H9 (cell line): Measurements from ENCODE around the gene TSR2. TPM values are rescaled to one million over a fixed set of nuclear protein-coding genes. Genes with fewer than 3 reads are reported as not detected.

Experiments used
- DNase-seq: peaks from one replicate; pipeline ENCODE4 v3.0.0-alpha.2; 2017
- H2AFZ ChIP-seq: one replicate; pipeline ENCODE4 v1.6.1; 2013; ENCODE audit warnings: mild to moderate bottlenecking, low read length, control low read depth, moderate library complexity
- H2AK5ac ChIP-seq: 2 replicates; pipeline ENCODE4 v1.6.1; 2013; ENCODE audit warnings: low read length, control low read depth, mixed read lengths; ENCODE audit not compliant: insufficient read length
- H2BK120ac ChIP-seq: one replicate; pipeline ENCODE4 v1.6.1; 2013; ENCODE audit warnings: low read depth, mild to moderate bottlenecking, low read length, control low read depth, inconsistent platforms; ENCODE audit not compliant: poor library complexity, severe bottlenecking
- H2BK12ac ChIP-seq: 2 replicates; pipeline ENCODE4 v1.6.1; 2013; ENCODE audit warnings: low read length, control low read depth, mixed read lengths, low read depth; ENCODE audit not compliant: insufficient read length
- H2BK15ac ChIP-seq: 2 replicates; pipeline ENCODE4 v1.6.1; 2013; ENCODE audit warnings: low read depth, low read length, control low read depth
- H2BK20ac ChIP-seq: one replicate; pipeline ENCODE4 v1.6.1; 2013; ENCODE audit warnings: low read depth, mild to moderate bottlenecking, low read length, control low read depth, inconsistent platforms; ENCODE audit not compliant: poor library complexity, severe bottlenecking
- H2BK5ac ChIP-seq: 2 replicates; pipeline ENCODE4 v1.6.1; 2013; ENCODE audit warnings: low read length, control low read depth, mixed read lengths; ENCODE audit not compliant: insufficient read length
- H3K14ac ChIP-seq: 2 replicates; pipeline ENCODE4 v1.6.1; 2013; ENCODE audit warnings: low read length, control low read depth; ENCODE audit not compliant: insufficient read depth
- H3K18ac ChIP-seq: 2 replicates; pipeline ENCODE4 v1.6.1; 2013; ENCODE audit warnings: low read depth, mild to moderate bottlenecking, mixed read lengths, low read length, control low read depth; ENCODE audit not compliant: insufficient read length
- H3K23ac ChIP-seq: 2 replicates; pipeline ENCODE4 v1.6.1; 2013; ENCODE audit warnings: low read length, control low read depth, mixed read lengths, low read depth; ENCODE audit not compliant: insufficient read length
- H3K23me2 ChIP-seq: 2 replicates; pipeline ENCODE4 v1.6.1; 2013; ENCODE audit warnings: low read depth, mild to moderate bottlenecking, mixed read lengths, low read length, control low read depth; ENCODE audit not compliant: insufficient read length, poor library complexity, severe bottlenecking
- H3K27ac ChIP-seq: 2 replicates; pipeline ENCODE4 v1.5.1; 2013; ENCODE audit warnings: low read length, control low read depth, mixed read lengths, low read depth; ENCODE audit not compliant: insufficient read length
- H3K27me3 ChIP-seq: 2 replicates; pipeline ENCODE4 v1.6.1; 2013; ENCODE audit warnings: low read length, control low read depth, inconsistent platforms; ENCODE audit not compliant: insufficient read depth
- H3K4ac ChIP-seq: 2 replicates; pipeline ENCODE4 v1.6.1; 2013; ENCODE audit warnings: low read depth, mild to moderate bottlenecking, control low read depth, inconsistent platforms, low read length, moderate library complexity
- H3K4me1 ChIP-seq: 2 replicates; pipeline ENCODE4 v1.6.1; 2013; ENCODE audit warnings: low read length, control low read depth, inconsistent platforms; ENCODE audit not compliant: insufficient read depth
- H3K4me2 ChIP-seq: 2 replicates; pipeline ENCODE4 v1.6.1; 2013; ENCODE audit warnings: low read length, control low read depth, mixed read lengths; ENCODE audit not compliant: insufficient read length, insufficient read depth
- H3K56ac ChIP-seq: 2 replicates; pipeline ENCODE4 v1.6.1; 2013; ENCODE audit warnings: low read depth, mild to moderate bottlenecking, mixed read lengths, low read length, control low read depth; ENCODE audit not compliant: insufficient read length
- H3K79me1 ChIP-seq: 2 replicates; pipeline ENCODE4 v1.6.1; 2013; ENCODE audit warnings: low read depth, mild to moderate bottlenecking, moderate library complexity, low read length, control low read depth, inconsistent platforms; ENCODE audit not compliant: insufficient read depth, poor library complexity, severe bottlenecking
- H3K79me2 ChIP-seq: 2 replicates; pipeline ENCODE4 v1.6.1; 2013; ENCODE audit warnings: low read length, control low read depth, inconsistent platforms; ENCODE audit not compliant: insufficient read depth
- H3K9ac ChIP-seq: 2 replicates; pipeline ENCODE4 v1.6.1; 2013; ENCODE audit warnings: low read length, control low read depth, mixed read lengths; ENCODE audit not compliant: insufficient read length; ENCODE audit errors: extremely low read depth
- H3K9me3 ChIP-seq: one replicate; pipeline ENCODE4 v1.6.1; 2013; ENCODE audit warnings: low read depth, low read length, inconsistent platforms; ENCODE audit not compliant: control insufficient read depth
- H3T11ph ChIP-seq: one replicate; pipeline ENCODE4 v1.6.1; 2013; ENCODE audit warnings: mild to moderate bottlenecking, low read length, control low read depth, inconsistent platforms
- H4K20me1 ChIP-seq: one replicate; pipeline ENCODE4 v1.6.1; 2013; ENCODE audit not compliant: control insufficient read depth, insufficient read length, insufficient read depth
- H4K5ac ChIP-seq: 2 replicates; pipeline ENCODE4 v1.6.1; 2013; ENCODE audit warnings: low read depth, mild to moderate bottlenecking, mixed read lengths, low read length, control low read depth; ENCODE audit not compliant: insufficient read length
- H4K8ac ChIP-seq: replicated peaks from 2 replicates; pipeline ENCODE4 v1.6.1; 2013; ENCODE audit warnings: low read length, control low read depth, mixed read lengths, low read depth; ENCODE audit not compliant: insufficient read length
- H4K91ac ChIP-seq: 2 replicates; pipeline ENCODE4 v1.6.1; 2013; ENCODE audit warnings: low read depth, mild to moderate bottlenecking, moderate library complexity, mixed read lengths, low read length, control low read depth; ENCODE audit not compliant: insufficient read length
- H3K27ac Mint-ChIP-seq, 3 experiments: 2 replicates in 2 of 3; 3 replicates in 1 of 3; pipeline ENCODE4 v1.8.0; 2020 to 2021; ENCODE audit warnings: mixed read lengths in 3 of 3, mild to moderate bottlenecking in 1 of 3, moderate library complexity in 1 of 3
- H3K27me3 Mint-ChIP-seq: 2 replicates; pipeline ENCODE4 v1.8.0; 2021; ENCODE audit warnings: low read depth, mild to moderate bottlenecking, moderate library complexity, mixed read lengths
- H3K36me3 Mint-ChIP-seq, 3 experiments: 2 replicates in 2 of 3; 3 replicates in 1 of 3; pipeline ENCODE4 v1.8.0; 2020 to 2021; ENCODE audit warnings: low read depth in 3 of 3, mixed read lengths in 3 of 3; ENCODE audit not compliant: insufficient read depth in 1 of 3
- H3K4me1 Mint-ChIP-seq, 2 experiments: 2 replicates each; pipeline ENCODE4 v1.8.0; 2020; ENCODE audit warnings: mixed read lengths in 2 of 2
- H3K4me3 Mint-ChIP-seq, 2 experiments: 2 replicates in 1 of 2; 3 replicates in 1 of 2; pipeline ENCODE4 v1.8.0; 2020 to 2021; ENCODE audit warnings: mild to moderate bottlenecking in 2 of 2, mixed read lengths in 2 of 2, moderate library complexity in 1 of 2
- H3K9me3 Mint-ChIP-seq, 2 experiments: 2 replicates in 1 of 2; 3 replicates in 1 of 2; pipeline ENCODE4 v1.8.0; 2020; ENCODE audit warnings: mild to moderate bottlenecking in 2 of 2, mixed read lengths in 2 of 2, moderate library complexity in 1 of 2
- CTCF ChIP-seq: fragments of 200-600 bp; sonication (generic); conservative IDR thresholded peaks from 3 replicates; pipeline ENCODE4 v1.8.0; 2021; ENCODE audit warnings: antibody characterized with exemption, mild to moderate bottlenecking
- whole genome bisulfite sequencing: extraction: QIAGEN DNeasy Blood & Tissue Kit; methylation state at CpG from one replicate; pipeline ENCODE4 v1.1.7; 2013; ENCODE audit warnings: missing lambda C conversion rate, low lambda C conversion rate, mixed read lengths; ENCODE audit not compliant: insufficient read length; ENCODE audit errors: extremely low coverage; 5-methylcytosine and 5-hydroxymethylcytosine counted together
- total RNA-seq: library from RNA; stranded (reverse); gene quantifications from 2 replicates; pipeline ENCODE4 v1.2.1, GENCODE V29; 2021

The TSR2 gene
- total RNA-seq, 1 experiment from 2014 or later = 51.7 TPM

- Histone ChIP-seq H3K9me3 (peaks cover 23% of the 10 kb centered on the region), H3K4ac (no peak overlapping the region), H3K27ac (no peak overlapping the region), H2AFZ (no peak overlapping the region), H3K27me3 (no peaks in the 10 kb centered on the region), H4K91ac (no peak overlapping the region), H2AK5ac (no peak overlapping the region), H3K79me1 (no peaks in the 10 kb centered on the region), H3K23ac (no peak overlapping the region), H3K79me2 (no peaks in the 10 kb centered on the region), H2BK12ac (no peak overlapping the region), H2BK20ac (no peak overlapping the region), H3K4me1 (no peaks in the 10 kb centered on the region), H3K18ac (no peak overlapping the region), H3K4me2 (no peak overlapping the region), H4K5ac (no peak overlapping the region), H3K23me2 (no peaks in the 10 kb centered on the region), H2BK15ac (no peak overlapping the region), H3K56ac (no peak overlapping the region), H3K9ac (no peak overlapping the region), H4K8ac (no peak overlapping the region), H2BK5ac (no peak overlapping the region), H3K14ac (no peak overlapping the region), H3T11ph (no peak overlapping the region), H2BK120ac (no peak overlapping the region), H4K20me1 (no peaks in the 10 kb centered on the region)
- Mint-ChIP-seq H3K9me3 (peaks cover 70 to 79% of the 10 kb centered on the region in 2 experiments), H3K36me3 (peaks cover 2 to 8% (median 5%) of the 10 kb centered on the region in 3 experiments; a peak in 6 of 7 replicates), H3K4me1 (peaks cover 13 to 15% of the 10 kb centered on the region in 2 experiments), H3K27ac (no peak overlapping the region), H3K27me3 (peaks cover 6% of the 10 kb centered on the region; the same call in 1 of the 2 replicates), H3K4me3 (no peak overlapping the region; a peak in 1 of 5 replicates)
- TF ChIP-seq CTCF = no peak
- no peak for DNase-seq
- WGBS = no CpG with 5 or more reads among the region's 3 CpGs
Measured at GRCh38 chrX:54419559-54420302, 20.5 kb upstream of the TSR2 start.
